Glutamatergic neuron (in vitro differentiated cells): ENCODE data around the gene TMEM54. TPM values are rescaled to one million over a fixed set of nuclear protein-coding genes. Genes with fewer than 3 reads are reported as not detected.

Experiments
- DNase-seq: peaks from one replicate; pipeline ENCODE4 v3.0.0; 2022
- H3K27ac Mint-ChIP-seq: one replicate; pipeline ENCODE4 v1.8.0; 2020; ENCODE audit warnings: mild to moderate bottlenecking, mixed read lengths, inconsistent platforms; ENCODE audit not compliant: unreplicated experiment
- H3K27me3 Mint-ChIP-seq: one replicate; pipeline ENCODE4 v1.8.0; 2020; ENCODE audit warnings: mild to moderate bottlenecking, moderate library complexity, mixed read lengths, inconsistent platforms; ENCODE audit not compliant: unreplicated experiment
- H3K36me3 Mint-ChIP-seq: one replicate; pipeline ENCODE4 v1.8.0; 2020; ENCODE audit warnings: mild to moderate bottlenecking, mixed read lengths, inconsistent platforms; ENCODE audit not compliant: unreplicated experiment
- H3K4me1 Mint-ChIP-seq: one replicate; pipeline ENCODE4 v1.8.0; 2020; ENCODE audit warnings: mild to moderate bottlenecking, low read depth, mixed read lengths, inconsistent platforms; ENCODE audit not compliant: unreplicated experiment
- H3K4me3 Mint-ChIP-seq: one replicate; pipeline ENCODE4 v1.8.0; 2020; ENCODE audit warnings: mild to moderate bottlenecking, mixed read lengths, inconsistent platforms; ENCODE audit not compliant: unreplicated experiment
- H3K9me3 Mint-ChIP-seq: one replicate; pipeline ENCODE4 v1.8.0; 2020; ENCODE audit warnings: mild to moderate bottlenecking, moderate library complexity, mixed read lengths, inconsistent platforms; ENCODE audit not compliant: unreplicated experiment
- total RNA-seq: library from RNA; stranded (reverse); fragmentation: NEBNext Ultra II Directional; extraction: Animal tissue kit (Norgen Biotek cat#: 25700); gene quantifications from one replicate; pipeline ENCODE4 v1.2.1, GENCODE V29; 2021; ENCODE audit not compliant: unreplicated experiment
- TF ChIP-seq, protein P1 (sequence below): fragments of 200-600 bp; sonication (generic); IDR thresholded peaks from one replicate; pipeline ENCODE4 v1.5.0; 2021; ENCODE audit not compliant: partially characterized antibody, unreplicated experiment

TMEM54 gene
- total RNA-seq, 1 donor from 2014 or later: 9.9 TPM

- TF ChIP-seq, protein P1, sequence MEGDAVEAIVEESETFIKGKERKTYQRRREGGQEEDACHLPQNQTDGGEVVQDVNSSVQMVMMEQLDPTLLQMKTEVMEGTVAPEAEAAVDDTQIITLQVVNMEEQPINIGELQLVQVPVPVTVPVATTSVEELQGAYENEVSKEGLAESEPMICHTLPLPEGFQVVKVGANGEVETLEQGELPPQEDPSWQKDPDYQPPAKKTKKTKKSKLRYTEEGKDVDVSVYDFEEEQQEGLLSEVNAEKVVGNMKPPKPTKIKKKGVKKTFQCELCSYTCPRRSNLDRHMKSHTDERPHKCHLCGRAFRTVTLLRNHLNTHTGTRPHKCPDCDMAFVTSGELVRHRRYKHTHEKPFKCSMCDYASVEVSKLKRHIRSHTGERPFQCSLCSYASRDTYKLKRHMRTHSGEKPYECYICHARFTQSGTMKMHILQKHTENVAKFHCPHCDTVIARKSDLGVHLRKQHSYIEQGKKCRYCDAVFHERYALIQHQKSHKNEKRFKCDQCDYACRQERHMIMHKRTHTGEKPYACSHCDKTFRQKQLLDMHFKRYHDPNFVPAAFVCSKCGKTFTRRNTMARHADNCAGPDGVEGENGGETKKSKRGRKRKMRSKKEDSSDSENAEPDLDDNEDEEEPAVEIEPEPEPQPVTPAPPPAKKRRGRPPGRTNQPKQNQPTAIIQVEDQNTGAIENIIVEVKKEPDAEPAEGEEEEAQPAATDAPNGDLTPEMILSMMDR: no peak
- H3K4me1 Mint-ChIP-seq: no peaks in the 10 kb centered on the region
- H3K27me3 Mint-ChIP-seq: peaks cover 2% of the 10 kb centered on the region
- no peak for DNase-seq
- no peak overlapping the region for H3K4me3 Mint-ChIP-seq
- H3K27ac Mint-ChIP-seq: no peak overlapping the region
- H3K9me3 Mint-ChIP-seq: no peaks in the 10 kb centered on the region
- peaks cover 9% of the 10 kb centered on the region for H3K36me3 Mint-ChIP-seq
These were observed 33.3 kb upstream of the TMEM54 start for GRCh38 chr1:32934535-32934934.

DNA sequence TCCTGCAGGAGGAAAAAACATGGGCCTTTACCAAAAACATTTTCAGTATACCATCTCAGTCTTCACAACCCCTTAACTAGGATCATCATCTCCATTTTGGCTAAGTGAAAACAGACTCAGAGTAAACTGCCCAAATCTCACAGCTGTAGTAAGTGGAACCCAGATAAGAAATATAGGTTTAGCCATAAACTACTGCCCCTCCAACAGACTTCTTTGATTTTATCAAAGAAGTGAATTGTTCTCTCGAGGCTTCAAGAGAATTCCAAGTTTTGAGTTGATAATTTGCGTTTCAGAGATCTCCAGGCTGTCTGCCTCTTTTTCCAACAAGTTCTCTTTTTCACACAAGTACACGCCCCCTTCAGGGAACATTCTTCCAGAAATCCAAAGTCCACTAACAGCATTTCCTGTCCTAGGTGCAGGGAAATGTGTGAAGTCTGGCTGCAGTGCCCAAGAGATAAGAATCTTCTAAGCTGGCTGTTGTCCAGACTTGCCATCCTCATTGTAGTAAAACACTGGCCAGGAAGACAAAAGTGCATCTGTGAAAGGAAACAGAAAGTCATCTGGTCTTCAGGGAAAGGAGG lies 32.6 kb upstream of the TMEM54 start:
- H3K4me3 Mint-ChIP-seq: no peak overlapping the region
- TF ChIP-seq, protein P1: no peak
- no peaks in the 10 kb centered on the region for H3K9me3 Mint-ChIP-seq
- no peak overlapping the region for H3K27ac Mint-ChIP-seq
- H3K27me3 Mint-ChIP-seq: peaks cover 2% of the 10 kb centered on the region
- peaks cover 8% of the 10 kb centered on the region for H3K36me3 Mint-ChIP-seq
- DNase-seq: no peak
- no peaks in the 10 kb centered on the region for H3K4me1 Mint-ChIP-seq

GRCh38 chr1:32931760-32932159 lies 30.6 kb upstream of the TMEM54 start:
- Mint-ChIP-seq H3K4me3 (no peak overlapping the region), H3K27me3 (peaks cover 6% of the 10 kb centered on the region), H3K36me3 (no peaks in the 10 kb centered on the region), H3K27ac (no peak overlapping the region), H3K9me3 (peaks cover 2% of the 10 kb centered on the region), H3K4me1 (no peaks in the 10 kb centered on the region)
- no peak for DNase-seq
- TF ChIP-seq, protein P1: no peak

DNA sequence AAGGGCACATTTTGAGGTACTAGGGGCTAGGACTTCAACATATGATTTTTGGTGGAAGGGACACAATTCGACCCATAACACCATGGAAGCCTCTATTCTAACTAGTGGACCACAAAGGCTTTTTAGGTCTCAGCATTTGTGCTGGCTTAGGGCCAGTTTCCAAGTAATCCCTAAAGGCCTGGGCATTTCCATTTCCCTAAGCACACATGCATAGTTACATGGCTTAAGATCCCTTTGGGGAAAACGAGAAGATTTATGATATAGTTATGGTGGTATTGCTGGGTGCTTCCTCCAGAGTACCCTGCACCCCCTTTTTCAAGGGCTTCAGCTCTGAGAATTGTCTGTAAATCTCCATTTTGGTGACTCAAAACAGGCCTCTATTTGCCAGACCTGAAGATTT lies 28.2 kb upstream of the TMEM54 start:
- no peak for DNase-seq
- TF ChIP-seq, protein P1: no peak
- peaks cover 7% of the 10 kb centered on the region for H3K4me1 Mint-ChIP-seq
- H3K9me3 Mint-ChIP-seq: peaks cover 4% of the 10 kb centered on the region
- H3K27ac Mint-ChIP-seq: no peak overlapping the region
- H3K4me3 Mint-ChIP-seq: no peak overlapping the region
- peaks cover 14% of the 10 kb centered on the region for H3K27me3 Mint-ChIP-seq
- H3K36me3 Mint-ChIP-seq: no peaks in the 10 kb centered on the region

DNA sequence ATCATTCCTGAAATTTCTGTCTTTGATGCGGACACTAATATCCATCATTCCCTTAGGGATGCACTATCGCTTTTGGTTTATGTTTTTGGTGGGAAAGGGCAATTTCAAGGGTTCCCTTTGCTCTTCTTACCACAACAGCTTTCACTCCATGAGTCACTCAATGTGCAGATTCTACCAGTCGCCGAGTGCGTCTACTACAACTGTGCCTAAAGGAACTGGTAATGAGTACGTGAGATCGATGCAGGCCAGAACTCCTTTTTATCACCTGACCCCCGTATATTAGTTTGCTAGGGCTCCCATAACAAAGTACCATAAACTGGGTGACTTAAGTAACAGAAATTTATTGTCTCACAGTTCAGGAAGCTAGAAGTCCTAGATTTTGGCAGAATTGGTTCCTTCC lies 27.5 kb upstream of the TMEM54 start:
- TF ChIP-seq, protein P1: no peak
- Mint-ChIP-seq H3K36me3 (no peaks in the 10 kb centered on the region), H3K27me3 (peaks cover 16% of the 10 kb centered on the region)

More for the DNA sequence above, 27.5 kb upstream of the TMEM54 start:
- Mint-ChIP-seq H3K4me3 (no peak overlapping the region), H3K27ac (no peak overlapping the region), H3K4me1 (peaks cover 7% of the 10 kb centered on the region), H3K9me3 (peaks cover 4% of the 10 kb centered on the region)
- DNase-seq: no peak
